Measurements from ENCODE around the gene LRPPRC.

Gene LRPPRC

GRCh38 chr2:43842866-43843226 is 152.9 kb downstream of the LRPPRC start:
- Histone ChIP-seq H3K9ac (ENCODE audit: low read length) (no peak overlapping the region), H3K36me3 (ENCODE audit: control insufficient read depth, insufficient read depth, low read length) (no peaks in the 10 kb centered on the region), H3K4me3 (ENCODE audit: low read length) (no peak overlapping the region), H3K27ac (ENCODE audit: low read depth, low read length) (no peak overlapping the region), H3K27me3 (ENCODE audit: control insufficient read depth, insufficient read depth, low read length) (no peaks in the 10 kb centered on the region), H3K4me1 (ENCODE audit: control insufficient read depth, insufficient read depth, low read length) (no peaks in the 10 kb centered on the region)

GRCh38 chr2:43841949-43842865 is 153.6 kb downstream of the LRPPRC start:
- no peaks in the 10 kb centered on the region for H3K36me3 ChIP-seq (ENCODE audit: control insufficient read depth, insufficient read depth, low read length)
- no peaks in the 10 kb centered on the region for H3K4me1 ChIP-seq (ENCODE audit: control insufficient read depth, insufficient read depth, low read length)
- H3K27me3 ChIP-seq (ENCODE audit: control insufficient read depth, insufficient read depth, low read length) = no peaks in the 10 kb centered on the region
- no peak overlapping the region for H3K27ac ChIP-seq (ENCODE audit: low read depth, low read length)
- no peak overlapping the region for H3K4me3 ChIP-seq (ENCODE audit: low read length)
- H3K9ac ChIP-seq (ENCODE audit: low read length) = no peak overlapping the region

- Histone ChIP-seq H3K36me3 (ENCODE audit: control insufficient read depth, insufficient read depth, low read length) (no peaks in the 10 kb centered on the region), H3K27me3 (ENCODE audit: control insufficient read depth, insufficient read depth, low read length) (no peaks in the 10 kb centered on the region), H3K27ac (ENCODE audit: low read depth, low read length) (no peak overlapping the region), H3K4me3 (ENCODE audit: low read length) (no peak overlapping the region), H3K4me1 (ENCODE audit: control insufficient read depth, insufficient read depth, low read length) (no peaks in the 10 kb centered on the region), H3K9ac (ENCODE audit: low read length) (no peak overlapping the region)
Measured at GRCh38 chr2:43840965-43841364, 154.8 kb downstream of the LRPPRC start.

- H3K4me1 ChIP-seq (ENCODE audit: control insufficient read depth, insufficient read depth, low read length) = no peaks in the 10 kb centered on the region
Measured at GRCh38 chr2:43839776-43840564, 155.8 kb downstream of the LRPPRC start.

GRCh38 chr2:43838560-43839267 is 157.1 kb downstream of the LRPPRC start, which contains the start of the genes ABCG5 and ABCG8:
ABCG5 (minus strand) TSS chr2:43838839; CDS start chr2:43838679, 160 bp downstream.
ABCG8 (plus strand) TSS chr2:43838971; CDS start chr2:43839054, 83 bp downstream.
- no peak within 1 kb of the TSS for H3K27ac ChIP-seq (ENCODE audit: low read depth, low read length)
- no peak within 1 kb of the TSS for H3K4me3 ChIP-seq (ENCODE audit: low read length)
- no peaks in the 10 kb centered on the region for H3K4me1 ChIP-seq (ENCODE audit: control insufficient read depth, insufficient read depth, low read length)
- no peaks in the 10 kb centered on the region for H3K36me3 ChIP-seq (ENCODE audit: control insufficient read depth, insufficient read depth, low read length)
- H3K9ac ChIP-seq (ENCODE audit: low read length) = no peak within 1 kb of the TSS
- no peaks in the 10 kb centered on the region for H3K27me3 ChIP-seq (ENCODE audit: control insufficient read depth, insufficient read depth, low read length)

More at GRCh38 chr2:43839776-43840564, 155.8 kb downstream of the LRPPRC start:
- Histone ChIP-seq H3K9ac (ENCODE audit: low read length) (no peak overlapping the region), H3K4me3 (ENCODE audit: low read length) (no peak overlapping the region), H3K27me3 (ENCODE audit: control insufficient read depth, insufficient read depth, low read length) (no peaks in the 10 kb centered on the region), H3K36me3 (ENCODE audit: control insufficient read depth, insufficient read depth, low read length) (no peaks in the 10 kb centered on the region), H3K27ac (ENCODE audit: low read depth, low read length) (no peak overlapping the region)

- Histone ChIP-seq H3K4me3 (ENCODE audit: low read length) (no peak overlapping the region), H3K36me3 (ENCODE audit: control insufficient read depth, insufficient read depth, low read length) (no peaks in the 10 kb centered on the region), H3K9ac (ENCODE audit: low read length) (no peak overlapping the region), H3K27me3 (ENCODE audit: control insufficient read depth, insufficient read depth, low read length) (no peaks in the 10 kb centered on the region), H3K4me1 (ENCODE audit: control insufficient read depth, insufficient read depth, low read length) (no peaks in the 10 kb centered on the region), H3K27ac (ENCODE audit: low read depth, low read length) (no peak overlapping the region)
Measured at GRCh38 chr2:43837831-43838559, 157.8 kb downstream of the LRPPRC start.

- H3K27ac ChIP-seq (ENCODE audit: low read depth, low read length) = no peak overlapping the region
- H3K4me1 ChIP-seq (ENCODE audit: control insufficient read depth, insufficient read depth, low read length) = no peaks in the 10 kb centered on the region
- no peak overlapping the region for H3K4me3 ChIP-seq (ENCODE audit: low read length)
- H3K27me3 ChIP-seq (ENCODE audit: control insufficient read depth, insufficient read depth, low read length) = no peaks in the 10 kb centered on the region
- no peak overlapping the region for H3K9ac ChIP-seq (ENCODE audit: low read length)
- H3K36me3 ChIP-seq (ENCODE audit: control insufficient read depth, insufficient read depth, low read length) = no peaks in the 10 kb centered on the region
Measured at GRCh38 chr2:43837033-43837432, 158.8 kb downstream of the LRPPRC start.
